Glutamatergic neuron (in vitro differentiated cells): ENCODE results near the gene MGAT5B. TPM values are rescaled to one million over a fixed set of nuclear protein-coding genes. Genes with fewer than 3 reads are reported as not detected.

Experiments
- DNase-seq: peaks from one replicate; pipeline ENCODE4 v3.0.0; 2022
- H3K27ac Mint-ChIP-seq: one replicate; pipeline ENCODE4 v1.8.0; 2020; ENCODE audit warnings: mild to moderate bottlenecking, mixed read lengths, inconsistent platforms; ENCODE audit not compliant: unreplicated experiment
- H3K27me3 Mint-ChIP-seq: one replicate; pipeline ENCODE4 v1.8.0; 2020; ENCODE audit warnings: mild to moderate bottlenecking, moderate library complexity, mixed read lengths, inconsistent platforms; ENCODE audit not compliant: unreplicated experiment
- H3K36me3 Mint-ChIP-seq: one replicate; pipeline ENCODE4 v1.8.0; 2020; ENCODE audit warnings: mild to moderate bottlenecking, mixed read lengths, inconsistent platforms; ENCODE audit not compliant: unreplicated experiment
- H3K4me1 Mint-ChIP-seq: one replicate; pipeline ENCODE4 v1.8.0; 2020; ENCODE audit warnings: mild to moderate bottlenecking, low read depth, mixed read lengths, inconsistent platforms; ENCODE audit not compliant: unreplicated experiment
- H3K4me3 Mint-ChIP-seq: one replicate; pipeline ENCODE4 v1.8.0; 2020; ENCODE audit warnings: mild to moderate bottlenecking, mixed read lengths, inconsistent platforms; ENCODE audit not compliant: unreplicated experiment
- H3K9me3 Mint-ChIP-seq: one replicate; pipeline ENCODE4 v1.8.0; 2020; ENCODE audit warnings: mild to moderate bottlenecking, moderate library complexity, mixed read lengths, inconsistent platforms; ENCODE audit not compliant: unreplicated experiment
- long read RNA-seq: library from polyadenylated mRNA; unstranded; transcript quantifications from one replicate; pipeline ENCODE4 v2.0.0, GENCODE V29; 2020; ENCODE audit not compliant: unreplicated experiment
- total RNA-seq: library from RNA; stranded (reverse); fragmentation: NEBNext Ultra II Directional; extraction: Animal tissue kit (Norgen Biotek cat#: 25700); gene quantifications from one replicate; pipeline ENCODE4 v1.2.1, GENCODE V29; 2021; ENCODE audit not compliant: unreplicated experiment
- TF ChIP-seq, protein P1 (sequence below): fragments of 200-600 bp; sonication (generic); IDR thresholded peaks from one replicate; pipeline ENCODE4 v1.5.0; 2021; ENCODE audit not compliant: partially characterized antibody, unreplicated experiment

The MGAT5B gene, protein sequence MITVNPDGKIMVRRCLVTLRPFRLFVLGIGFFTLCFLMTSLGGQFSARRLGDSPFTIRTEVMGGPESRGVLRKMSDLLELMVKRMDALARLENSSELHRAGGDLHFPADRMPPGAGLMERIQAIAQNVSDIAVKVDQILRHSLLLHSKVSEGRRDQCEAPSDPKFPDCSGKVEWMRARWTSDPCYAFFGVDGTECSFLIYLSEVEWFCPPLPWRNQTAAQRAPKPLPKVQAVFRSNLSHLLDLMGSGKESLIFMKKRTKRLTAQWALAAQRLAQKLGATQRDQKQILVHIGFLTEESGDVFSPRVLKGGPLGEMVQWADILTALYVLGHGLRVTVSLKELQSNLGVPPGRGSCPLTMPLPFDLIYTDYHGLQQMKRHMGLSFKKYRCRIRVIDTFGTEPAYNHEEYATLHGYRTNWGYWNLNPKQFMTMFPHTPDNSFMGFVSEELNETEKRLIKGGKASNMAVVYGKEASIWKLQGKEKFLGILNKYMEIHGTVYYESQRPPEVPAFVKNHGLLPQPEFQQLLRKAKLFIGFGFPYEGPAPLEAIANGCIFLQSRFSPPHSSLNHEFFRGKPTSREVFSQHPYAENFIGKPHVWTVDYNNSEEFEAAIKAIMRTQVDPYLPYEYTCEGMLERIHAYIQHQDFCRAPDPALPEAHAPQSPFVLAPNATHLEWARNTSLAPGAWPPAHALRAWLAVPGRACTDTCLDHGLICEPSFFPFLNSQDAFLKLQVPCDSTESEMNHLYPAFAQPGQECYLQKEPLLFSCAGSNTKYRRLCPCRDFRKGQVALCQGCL
- 22.9 TPM for total RNA-seq
- long read RNA-seq, partial matches to known transcripts: 0 of 3 reads
- long read RNA-seq, other reads (novel, unspliced or antisense): 3 of 3 reads

DNA sequence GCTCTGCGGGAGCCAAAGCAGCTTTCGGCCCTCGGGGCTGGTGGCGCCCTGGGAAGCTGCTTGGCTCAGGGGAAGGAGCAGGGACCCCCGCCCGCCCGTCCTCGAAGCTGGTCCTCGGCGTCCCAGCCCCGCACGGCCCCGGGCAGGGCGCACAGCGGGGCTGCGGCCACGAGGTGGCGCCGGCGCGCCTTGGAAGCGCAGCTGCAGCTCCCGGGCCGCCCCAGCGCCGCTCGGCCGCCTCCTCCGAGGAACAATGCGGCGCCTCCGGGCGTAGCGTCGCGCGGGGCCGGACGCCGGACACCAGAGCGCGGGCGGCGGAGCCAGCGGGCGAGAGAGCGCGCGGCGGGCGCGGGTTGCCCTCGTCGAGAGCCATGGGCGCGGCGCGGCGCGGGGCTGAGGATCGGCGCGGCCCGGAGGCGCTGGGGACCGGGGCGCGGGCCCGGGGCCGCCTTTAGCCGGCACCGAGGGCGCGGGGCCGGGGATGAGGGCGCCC lies at the start of gene MGAT5B:
Gene MGAT5B, plus strand, starts transcription at position 229 of the 493 bp plus-strand sequence. CDS start 626 bp downstream, outside the sequence.
- Mint-ChIP-seq H3K27me3 (peaks cover 9% of the 10 kb centered on the region), H3K27ac (peak within 1 kb of the TSS; percentile 50), H3K9me3 (peaks cover 5% of the 10 kb centered on the region), H3K4me1 (peaks cover 8% of the 10 kb centered on the region), H3K36me3 (no peaks in the 10 kb centered on the region), H3K4me3 (peak within 1 kb of the TSS; percentile 86)
- TF ChIP-seq, protein P1, sequence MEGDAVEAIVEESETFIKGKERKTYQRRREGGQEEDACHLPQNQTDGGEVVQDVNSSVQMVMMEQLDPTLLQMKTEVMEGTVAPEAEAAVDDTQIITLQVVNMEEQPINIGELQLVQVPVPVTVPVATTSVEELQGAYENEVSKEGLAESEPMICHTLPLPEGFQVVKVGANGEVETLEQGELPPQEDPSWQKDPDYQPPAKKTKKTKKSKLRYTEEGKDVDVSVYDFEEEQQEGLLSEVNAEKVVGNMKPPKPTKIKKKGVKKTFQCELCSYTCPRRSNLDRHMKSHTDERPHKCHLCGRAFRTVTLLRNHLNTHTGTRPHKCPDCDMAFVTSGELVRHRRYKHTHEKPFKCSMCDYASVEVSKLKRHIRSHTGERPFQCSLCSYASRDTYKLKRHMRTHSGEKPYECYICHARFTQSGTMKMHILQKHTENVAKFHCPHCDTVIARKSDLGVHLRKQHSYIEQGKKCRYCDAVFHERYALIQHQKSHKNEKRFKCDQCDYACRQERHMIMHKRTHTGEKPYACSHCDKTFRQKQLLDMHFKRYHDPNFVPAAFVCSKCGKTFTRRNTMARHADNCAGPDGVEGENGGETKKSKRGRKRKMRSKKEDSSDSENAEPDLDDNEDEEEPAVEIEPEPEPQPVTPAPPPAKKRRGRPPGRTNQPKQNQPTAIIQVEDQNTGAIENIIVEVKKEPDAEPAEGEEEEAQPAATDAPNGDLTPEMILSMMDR: peak; percentile 83
- peak; percentile 93 for DNase-seq

DNA sequence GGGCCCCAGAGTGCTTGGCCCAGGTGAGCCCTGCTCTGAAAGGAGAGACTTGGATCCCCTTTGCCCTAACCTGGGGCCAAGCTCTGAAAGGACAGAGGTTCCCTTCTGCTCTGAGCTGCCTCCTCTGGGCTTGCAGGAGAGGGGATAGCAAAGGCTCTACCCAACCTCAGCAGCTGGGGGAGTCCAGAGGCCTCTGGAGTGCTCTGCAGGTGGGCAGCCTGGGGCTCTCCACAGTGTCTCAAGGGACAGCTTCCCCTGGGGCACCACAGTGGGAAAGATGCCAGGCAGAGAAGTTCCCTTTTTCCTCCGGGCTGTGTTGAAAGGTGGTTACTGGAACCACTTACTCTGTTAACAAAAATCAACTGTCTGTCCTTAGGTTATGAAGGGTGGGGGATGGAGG lies 48.2 kb upstream of the MGAT5B start:
- Mint-ChIP-seq H3K36me3 (no peaks in the 10 kb centered on the region), H3K27me3 (no peaks in the 10 kb centered on the region), H3K9me3 (peaks cover 2% of the 10 kb centered on the region), H3K27ac (no peak overlapping the region), H3K4me3 (no peak overlapping the region), H3K4me1 (peaks cover 6% of the 10 kb centered on the region)
- DNase-seq: no peak
- TF ChIP-seq, protein P1: no peak

DNA sequence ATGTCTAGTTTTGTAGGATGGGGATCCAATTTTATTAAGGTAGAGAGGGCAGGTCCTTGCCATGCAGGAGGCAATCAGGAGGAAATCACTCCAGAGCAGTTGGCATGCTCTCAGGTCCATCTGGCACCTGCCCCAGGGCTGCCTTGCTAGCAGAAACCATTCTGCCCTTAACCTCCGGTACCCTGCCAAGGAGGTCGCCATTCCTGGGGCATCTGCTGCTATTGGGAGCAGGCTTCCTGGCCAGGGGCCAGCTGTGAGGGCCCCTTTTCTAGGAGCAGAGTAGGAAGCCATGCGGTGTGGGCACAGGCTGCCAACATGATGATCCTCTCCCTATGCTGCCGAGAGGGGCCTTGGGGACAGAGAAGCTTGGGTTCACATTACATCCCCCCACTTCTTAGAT lies 47.6 kb upstream of the MGAT5B start:
- H3K4me1 Mint-ChIP-seq: peaks cover 6% of the 10 kb centered on the region
- no peaks in the 10 kb centered on the region for H3K27me3 Mint-ChIP-seq
- H3K27ac Mint-ChIP-seq: no peak overlapping the region
- TF ChIP-seq, protein P1: no peak
- no peak overlapping the region for H3K4me3 Mint-ChIP-seq
- H3K36me3 Mint-ChIP-seq: no peaks in the 10 kb centered on the region
- DNase-seq: no peak
- peaks cover 2% of the 10 kb centered on the region for H3K9me3 Mint-ChIP-seq

DNA sequence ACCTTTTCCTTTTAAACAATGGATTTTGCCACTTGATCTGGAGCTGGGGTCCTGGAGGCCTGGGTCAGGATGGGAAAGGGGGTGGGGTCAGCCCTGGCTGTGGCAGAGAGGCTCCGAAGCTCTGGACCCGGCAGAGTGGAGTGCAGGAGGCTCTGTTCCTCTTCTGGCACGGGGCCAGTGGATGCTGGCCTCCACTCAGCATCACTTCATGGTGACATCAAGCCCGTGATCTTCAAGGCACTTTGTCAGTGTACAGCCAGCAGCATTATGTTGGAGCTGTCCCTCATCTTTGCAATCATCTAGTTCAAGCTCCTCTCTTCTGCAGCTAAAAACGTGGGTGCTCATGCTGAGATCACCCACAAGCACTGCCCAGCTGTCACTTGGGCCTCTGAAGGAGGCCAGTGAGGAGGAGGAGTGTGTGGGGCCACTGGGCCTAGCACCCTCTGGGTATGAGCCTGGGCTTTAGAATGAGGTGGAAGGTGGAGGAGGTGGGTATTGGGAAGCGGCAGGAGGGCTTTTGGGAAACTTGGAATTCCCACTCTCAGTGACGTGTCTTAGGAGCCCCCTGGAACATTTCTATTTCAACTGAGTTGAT lies 45.9 kb upstream of the MGAT5B start:
- no peak for DNase-seq
- H3K9me3 Mint-ChIP-seq: peaks cover 2% of the 10 kb centered on the region
- H3K27ac Mint-ChIP-seq: no peak overlapping the region
- H3K4me3 Mint-ChIP-seq: no peak overlapping the region
- TF ChIP-seq, protein P1: no peak
- H3K4me1 Mint-ChIP-seq: peaks cover 6% of the 10 kb centered on the region
- H3K27me3 Mint-ChIP-seq: no peaks in the 10 kb centered on the region
- no peaks in the 10 kb centered on the region for H3K36me3 Mint-ChIP-seq
